NCI-H2227 (cell line): ENCODE results near the gene ATP6AP2.
"Not testable (repeated sequence)": the region's sequence is repeated elsewhere in the genome, so short reads cannot be mapped to it uniquely, and the experiment has no call there.

Source experiments
- DNase-seq: peaks from one replicate; lab custom pipeline; 2025; ENCODE audit not compliant: unreplicated experiment; lab: John Stamatoyannopoulos, UW

The ATP6AP2 gene

GRCh38 chrX:40580537-40581335, at the start of gene ATP6AP2:
Gene ATP6AP2 (plus strand): TSS chrX:40580970. CDS start chrX:40581066, 96 bp downstream.
- DNase-seq, result peak; percentile 99

GRCh38 chrX:40531056-40531826, 49.5 kb upstream of the ATP6AP2 start:
- peak; percentile 47 for DNase-seq

GRCh38 chrX:40537310-40537709, 43.5 kb upstream of the ATP6AP2 start:
- no peak for DNase-seq

- DNase-seq, result no peak
These were observed 42.4 kb upstream of the ATP6AP2 start for GRCh38 chrX:40538406-40538805.

- DNase-seq, result peak; percentile 25
These were observed 41.3 kb upstream of the ATP6AP2 start for GRCh38 chrX:40539214-40540142.

GRCh38 chrX:40542208-40542607, 38.6 kb upstream of the ATP6AP2 start:
- no peak for DNase-seq

GRCh38 chrX:40542972-40543371, 37.8 kb upstream of the ATP6AP2 start:
- DNase-seq, result no peak

- peak; percentile 79 for DNase-seq
These were observed 37.0 kb upstream of the ATP6AP2 start for GRCh38 chrX:40543661-40544328.

GRCh38 chrX:40544343-40545266, 36.2 kb upstream of the ATP6AP2 start:
- DNase-seq, result no peak

- DNase-seq, result no peak
These were observed 33.9 kb upstream of the ATP6AP2 start for GRCh38 chrX:40546870-40547269.

GRCh38 chrX:40550066-40550465, 30.7 kb upstream of the ATP6AP2 start:
- DNase-seq, result peak; percentile 84

GRCh38 chrX:40552768-40553167, 28.0 kb upstream of the ATP6AP2 start:
- DNase-seq, result peak; percentile 33

GRCh38 chrX:40558590-40558989, 22.2 kb upstream of the ATP6AP2 start:
- DNase-seq, result no peak

- DNase-seq, result no peak
These were observed 17.0 kb upstream of the ATP6AP2 start for GRCh38 chrX:40563784-40564183.

- no peak for DNase-seq
These were observed 16.3 kb upstream of the ATP6AP2 start for GRCh38 chrX:40564447-40564846.

GRCh38 chrX:40570346-40571093, 10.2 kb upstream of the ATP6AP2 start:
- peak; percentile 51 for DNase-seq

GRCh38 chrX:40571164-40571563, 9.6 kb upstream of the ATP6AP2 start:
- DNase-seq, result not testable (repeated sequence)

- no peak for DNase-seq
These were observed 9.2 kb upstream of the ATP6AP2 start for GRCh38 chrX:40571600-40571999.

GRCh38 chrX:40573763-40574162, 7.0 kb upstream of the ATP6AP2 start:
- peak; percentile 43 for DNase-seq
